Cardiac fibroblast (primary cell): ENCODE measurements around the gene UNC13D.

ENCODE experiments used
- DNase-seq, 2 donors: peaks; one replicate each; pipeline versions ENCODE4 v3.0.0 to v3.0.0-alpha.2; 2010; ENCODE audit warnings: low read depth in 2 of 2
- H3K4me3 ChIP-seq, 2 donors: replicated peaks in 1 of 2; 1 replicate in 1 of 2; 2 replicates in 1 of 2; pipeline ENCODE4 v1.5.1; 2011; ENCODE audit warnings: low read depth in 2 of 2, low read length in 2 of 2, mild to moderate bottlenecking in 2 of 2, moderate library complexity in 1 of 2
- TF ChIP-seq, protein P1 (sequence below): IDR thresholded peaks from one replicate; pipeline ENCODE4 v1.5.1; 2011; ENCODE audit warnings: low read depth, mild to moderate bottlenecking, low read length, inconsistent platforms

The UNC13D gene

DNA sequence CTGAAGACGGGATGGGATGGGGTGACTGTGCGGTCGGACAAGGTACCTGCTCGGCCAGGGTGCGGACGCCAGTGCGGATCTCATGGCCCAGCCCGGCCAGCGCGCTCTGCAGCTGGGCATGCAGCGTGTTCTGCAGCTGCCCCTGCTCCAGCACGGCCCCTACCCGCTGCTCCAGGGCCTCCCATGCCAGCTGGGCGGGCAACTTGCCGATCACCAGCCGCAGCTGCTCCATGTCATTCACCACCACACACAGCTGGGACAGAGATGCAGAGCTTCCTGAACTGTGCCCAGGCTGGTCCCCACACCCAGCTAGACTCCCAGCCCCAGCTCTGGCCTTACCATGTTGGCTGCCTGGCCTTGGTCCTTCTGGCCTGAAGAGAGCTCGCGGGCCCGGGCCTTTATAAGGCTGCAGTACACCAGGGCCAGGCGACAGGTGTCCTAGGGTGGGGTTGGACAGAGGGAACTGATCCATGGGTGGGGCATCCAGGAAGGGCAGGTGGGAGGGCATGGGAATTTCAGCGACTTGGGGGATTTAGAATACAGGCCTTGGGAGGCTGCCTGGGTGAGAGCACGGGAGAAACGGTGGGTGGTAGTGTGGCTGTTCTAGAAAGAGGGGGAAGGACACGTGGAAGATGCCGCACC lies 9.8 kb downstream of the UNC13D start:
- TF ChIP-seq, protein P1, sequence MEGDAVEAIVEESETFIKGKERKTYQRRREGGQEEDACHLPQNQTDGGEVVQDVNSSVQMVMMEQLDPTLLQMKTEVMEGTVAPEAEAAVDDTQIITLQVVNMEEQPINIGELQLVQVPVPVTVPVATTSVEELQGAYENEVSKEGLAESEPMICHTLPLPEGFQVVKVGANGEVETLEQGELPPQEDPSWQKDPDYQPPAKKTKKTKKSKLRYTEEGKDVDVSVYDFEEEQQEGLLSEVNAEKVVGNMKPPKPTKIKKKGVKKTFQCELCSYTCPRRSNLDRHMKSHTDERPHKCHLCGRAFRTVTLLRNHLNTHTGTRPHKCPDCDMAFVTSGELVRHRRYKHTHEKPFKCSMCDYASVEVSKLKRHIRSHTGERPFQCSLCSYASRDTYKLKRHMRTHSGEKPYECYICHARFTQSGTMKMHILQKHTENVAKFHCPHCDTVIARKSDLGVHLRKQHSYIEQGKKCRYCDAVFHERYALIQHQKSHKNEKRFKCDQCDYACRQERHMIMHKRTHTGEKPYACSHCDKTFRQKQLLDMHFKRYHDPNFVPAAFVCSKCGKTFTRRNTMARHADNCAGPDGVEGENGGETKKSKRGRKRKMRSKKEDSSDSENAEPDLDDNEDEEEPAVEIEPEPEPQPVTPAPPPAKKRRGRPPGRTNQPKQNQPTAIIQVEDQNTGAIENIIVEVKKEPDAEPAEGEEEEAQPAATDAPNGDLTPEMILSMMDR, result no peak
- DNase-seq, result no peak
- H3K4me3 ChIP-seq, result no peak overlapping the region

DNA sequence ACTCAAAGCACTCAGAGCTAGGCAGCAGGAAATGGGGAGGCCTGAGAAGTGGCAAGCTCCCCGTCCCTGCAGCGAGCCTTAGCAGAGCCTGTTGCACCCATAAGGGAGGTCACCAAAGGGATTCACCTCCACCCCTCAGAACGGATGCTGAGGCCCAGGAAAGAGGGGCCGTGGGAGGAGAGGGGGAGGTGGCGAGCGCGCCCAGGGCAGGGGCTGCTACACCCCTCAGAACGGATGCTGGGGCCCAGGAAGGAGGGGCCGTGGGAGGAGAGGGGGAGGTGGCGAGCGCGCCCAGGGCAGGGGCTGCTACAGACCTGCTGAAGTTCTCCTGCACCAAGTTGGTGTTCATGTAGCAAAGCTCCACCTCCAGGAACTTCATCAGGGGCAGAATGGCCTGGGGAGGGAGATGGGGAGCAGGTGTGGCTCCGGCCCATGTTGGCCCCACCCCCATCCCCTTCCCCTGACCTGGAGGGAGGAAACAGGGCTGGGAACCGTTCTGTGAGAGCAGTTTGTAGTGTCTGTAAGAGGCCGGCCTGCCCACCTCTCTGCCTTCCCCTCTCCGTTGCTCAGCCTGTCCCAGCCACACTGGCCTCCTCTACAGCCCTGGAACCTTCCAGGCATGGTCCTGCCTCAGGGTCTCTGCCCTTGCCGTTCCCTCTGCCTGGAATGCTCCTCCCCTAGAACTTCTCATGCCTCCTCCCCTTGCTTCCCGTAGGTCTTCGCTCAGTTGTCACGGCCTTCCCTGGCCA lies 11.4 kb downstream of the UNC13D start:
- TF ChIP-seq, protein P1, result no peak
- DNase-seq, result no peak
- no peak overlapping the region for H3K4me3 ChIP-seq

DNA sequence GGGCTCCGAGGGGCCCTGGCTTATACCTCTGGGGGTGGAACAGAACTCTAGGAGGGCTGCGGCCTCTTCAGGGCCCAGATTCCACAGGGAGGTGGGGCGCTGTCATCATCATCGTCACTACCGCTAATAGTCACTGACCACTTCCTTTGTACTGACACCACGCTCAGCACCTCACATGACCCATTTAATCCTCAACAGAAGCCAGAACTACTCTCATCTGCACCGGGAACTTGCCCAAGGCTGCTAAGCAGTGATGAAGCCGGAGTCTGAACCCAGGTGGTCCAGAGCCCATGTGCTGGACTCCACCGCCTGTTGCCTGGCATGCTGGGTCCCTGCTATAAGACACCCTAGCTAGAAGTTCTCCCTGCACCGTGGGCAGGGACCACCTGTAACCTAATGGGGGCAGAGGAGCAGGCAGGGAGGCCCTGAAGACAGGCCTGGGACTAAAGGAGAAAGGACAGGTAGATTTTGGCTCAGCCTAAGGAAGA lies 12.0 kb downstream of the UNC13D start:
- peak; percentile 74 to 77 for DNase-seq
- no peak overlapping the region for H3K4me3 ChIP-seq
- TF ChIP-seq, protein P1, result no peak

DNA sequence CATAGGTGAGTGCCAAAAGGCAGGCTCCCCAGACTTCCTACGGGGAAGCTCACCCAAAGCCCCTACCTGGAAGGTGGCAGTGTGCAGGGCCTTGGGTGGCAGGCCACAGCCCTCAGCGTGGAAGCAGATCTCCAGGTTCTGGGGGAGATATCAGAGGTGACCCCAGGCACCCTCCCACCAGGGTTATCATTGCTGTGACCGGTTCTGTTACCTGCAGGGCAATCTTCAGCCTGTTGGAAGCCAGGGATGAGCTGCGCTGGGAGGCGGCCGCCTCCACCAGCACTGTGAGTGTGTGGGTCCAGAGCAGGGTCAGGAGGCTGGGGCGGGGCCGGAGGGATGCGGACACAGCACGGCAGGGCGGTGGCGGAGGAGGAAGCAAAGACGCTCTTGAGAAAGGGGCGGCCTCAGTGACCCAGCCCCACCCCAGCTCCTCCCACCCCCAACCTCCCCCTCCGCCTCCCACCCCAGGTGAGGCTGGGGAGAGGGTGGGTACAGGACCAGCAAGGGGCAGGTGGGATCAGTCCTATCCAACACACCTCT lies 13.1 kb downstream of the UNC13D start:
- no peak for DNase-seq
- H3K4me3 ChIP-seq, result no peak overlapping the region

DNA sequence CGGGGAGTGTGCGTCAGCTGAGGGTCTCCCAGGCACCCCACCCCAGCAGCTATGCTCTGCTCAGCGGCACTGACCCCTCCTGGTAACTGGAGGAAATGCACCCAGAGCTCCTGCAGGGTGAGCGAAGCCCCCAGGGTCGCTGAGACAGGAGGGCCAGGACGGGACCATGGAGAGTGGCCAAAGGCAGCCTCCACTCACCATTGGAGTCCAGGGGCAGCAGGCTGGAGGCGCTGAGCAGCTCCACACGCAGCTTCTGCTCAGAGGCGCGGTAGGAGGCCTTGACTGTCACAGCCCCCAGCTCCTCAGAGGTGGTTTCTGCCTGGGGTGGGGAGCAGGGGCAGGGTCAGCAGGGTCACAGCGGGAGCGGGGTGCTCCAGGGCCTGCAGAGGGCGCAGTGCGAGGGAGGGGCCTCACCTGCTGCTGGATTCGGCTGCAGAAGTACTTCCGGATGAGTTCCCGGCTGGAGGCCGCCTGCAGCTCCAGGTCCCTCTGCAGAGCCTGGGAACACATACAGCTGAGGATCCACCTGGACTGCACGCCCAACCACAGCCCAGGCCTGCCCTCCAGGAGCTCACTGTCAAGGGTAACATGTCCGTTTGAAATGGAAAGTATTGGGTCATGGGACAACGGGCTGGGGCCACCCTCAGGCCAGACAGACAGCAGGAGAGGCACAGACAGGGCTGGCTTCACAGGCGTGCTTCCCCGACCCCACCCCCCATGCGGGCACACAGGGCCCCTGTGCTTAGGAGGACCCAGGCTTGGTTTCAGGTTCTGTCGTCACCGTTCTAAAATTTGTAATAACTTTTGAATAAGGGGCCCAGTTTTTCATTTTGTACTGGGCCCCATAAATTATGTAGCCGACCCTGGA lies 13.8 kb downstream of the UNC13D start:
- no peak for DNase-seq
- TF ChIP-seq, protein P1, result peak; percentile 71
- no peak overlapping the region for H3K4me3 ChIP-seq

More for the DNA sequence above, 13.1 kb downstream of the UNC13D start:
- TF ChIP-seq, protein P1, result no peak

DNA sequence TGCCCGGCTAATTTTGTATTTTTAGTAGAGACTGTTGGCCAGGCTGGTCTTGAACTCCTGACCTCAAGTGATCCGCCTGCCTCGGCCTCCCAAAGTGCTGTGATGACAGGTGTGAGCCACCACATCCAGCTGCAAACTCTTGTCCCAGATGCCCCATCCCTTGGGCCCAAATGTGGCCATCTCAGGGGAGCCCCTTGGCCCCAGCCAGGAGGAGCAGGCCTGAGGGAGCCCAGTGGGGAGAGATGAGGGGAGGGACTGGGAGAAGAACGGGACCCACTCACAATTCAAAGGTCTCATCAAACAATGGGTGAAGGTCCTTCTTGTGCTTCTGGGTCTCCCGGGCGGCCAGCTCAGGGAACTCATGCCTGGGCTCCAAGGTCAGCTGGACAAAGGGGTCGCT lies 14.5 kb downstream of the UNC13D start:
- no peak for DNase-seq
- TF ChIP-seq, protein P1, result no peak

More for the DNA sequence above, 14.5 kb downstream of the UNC13D start:
- no peak overlapping the region for H3K4me3 ChIP-seq
